Myometrial cell (primary cell): ENCODE measurements around the gene FRS3. TPM values are rescaled to one million over a fixed set of nuclear protein-coding genes. Genes with fewer than 3 reads are reported as not detected.

Experiments
- total RNA-seq: library from RNA; depleted of rRNA; stranded (reverse); fragments of >200 nt; gene quantifications from 2 replicates; pipeline ENCODE4 v1.2.3, GENCODE V29; 2015

FRS3 gene
- total RNA-seq = 2.0 and 3.9 TPM in 2 replicates

GRCh38 chr6:41779788-41780550 lies at the start of gene FRS3:
TSS of gene FRS3 (minus strand) at chr6:41779900. CDS start at chr6:41776987, 2,913 bp downstream.

GRCh38 chr6:41787219-41787917 lies 7.7 kb upstream of the FRS3 start, which contains the start of gene TOMM6:
TSS of gene TOMM6 (plus strand) at chr6:41787694. CDS start at chr6:41787698, 4 bp downstream.

GRCh38 chr6:41780551-41781365 lies 1.1 kb upstream of the FRS3 start, which contains the start of gene PRICKLE4:
TSS of gene PRICKLE4 (plus strand) at chr6:41780782. CDS start at chr6:41783474, 2,692 bp downstream.

GRCh38 chr6:41747256-41748101 lies 32.2 kb downstream of the FRS3 start, which contains the start of gene PGC:
TSS of gene PGC (minus strand) at chr6:41747397. CDS start at chr6:41747334, 63 bp downstream.

GRCh38 chr6:41735427-41736185 lies 44.1 kb downstream of the FRS3 start, which contains the start of gene TFEB:
TSS of gene TFEB (minus strand) at chr6:41735608. CDS start at chr6:41691213, 44,395 bp downstream.

Other genes starting within 250 kb of the FRS3 start
- 5.1 and 5.8 TPM in 2 replicates for gene FOXP4, start 233.5 kb downstream of the FRS3 start, total RNA-seq
- gene MDFI, start 141.4 kb downstream of the FRS3 start, total RNA-seq = 0.86 TPM in 1 of 2 replicates, not detected in the other
- 8.9 and 26.8 TPM in 2 replicates for gene TFEB, start 44.3 kb downstream of the FRS3 start, total RNA-seq
- gene PGC, start 32.5 kb downstream of the FRS3 start, total RNA-seq = not detected in 2 replicates
- not detected in 2 replicates for gene PRICKLE4, start 882 bp upstream of the FRS3 start, total RNA-seq
- gene TOMM6, start 7.8 kb upstream of the FRS3 start, total RNA-seq = 280 and 362 TPM in 2 replicates
- gene USP49, start 115.5 kb upstream of the FRS3 start, total RNA-seq = 0.35 and 1.7 TPM in 2 replicates
- 20.4 and 37.8 TPM in 2 replicates for gene MED20, start 141.2 kb upstream of the FRS3 start, total RNA-seq
- gene BYSL, start 141.6 kb upstream of the FRS3 start, total RNA-seq = 6.2 and 6.3 TPM in 2 replicates
- 118 and 119 TPM in 2 replicates for gene CCND3, start 161.9 kb upstream of the FRS3 start, total RNA-seq